GM12872 (cell line): ENCODE data around the gene PADI4.

Experiments
- TF ChIP-seq, protein P1 (sequence below): IDR thresholded peaks from 3 replicates; pipeline ENCODE4 v1.5.1; 2011; ENCODE audit warnings: low read depth, mild to moderate bottlenecking, low read length, moderate library complexity; ENCODE audit not compliant: insufficient read depth

PADI4 gene

DNA sequence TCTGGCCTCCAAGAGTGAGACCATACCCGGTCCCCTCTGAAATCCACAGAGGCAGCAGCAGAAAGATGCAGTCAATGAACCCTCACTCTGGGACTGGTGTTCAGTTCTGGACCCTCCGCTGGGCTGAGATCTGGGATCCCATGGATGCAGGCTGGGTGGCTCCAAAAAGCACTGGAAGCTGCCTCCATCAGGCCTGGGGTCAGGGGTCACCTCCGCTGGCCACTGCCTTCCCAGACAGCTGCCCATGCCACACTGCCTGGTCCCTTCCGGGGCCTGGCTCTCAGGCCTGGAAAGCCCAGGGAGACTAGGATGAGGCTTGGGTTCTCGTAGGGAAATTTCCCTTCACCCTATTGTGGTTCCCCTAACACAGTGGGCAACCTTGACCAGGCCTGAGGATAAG lies 21.4 kb upstream of the PADI4 start:
- TF ChIP-seq, protein P1, sequence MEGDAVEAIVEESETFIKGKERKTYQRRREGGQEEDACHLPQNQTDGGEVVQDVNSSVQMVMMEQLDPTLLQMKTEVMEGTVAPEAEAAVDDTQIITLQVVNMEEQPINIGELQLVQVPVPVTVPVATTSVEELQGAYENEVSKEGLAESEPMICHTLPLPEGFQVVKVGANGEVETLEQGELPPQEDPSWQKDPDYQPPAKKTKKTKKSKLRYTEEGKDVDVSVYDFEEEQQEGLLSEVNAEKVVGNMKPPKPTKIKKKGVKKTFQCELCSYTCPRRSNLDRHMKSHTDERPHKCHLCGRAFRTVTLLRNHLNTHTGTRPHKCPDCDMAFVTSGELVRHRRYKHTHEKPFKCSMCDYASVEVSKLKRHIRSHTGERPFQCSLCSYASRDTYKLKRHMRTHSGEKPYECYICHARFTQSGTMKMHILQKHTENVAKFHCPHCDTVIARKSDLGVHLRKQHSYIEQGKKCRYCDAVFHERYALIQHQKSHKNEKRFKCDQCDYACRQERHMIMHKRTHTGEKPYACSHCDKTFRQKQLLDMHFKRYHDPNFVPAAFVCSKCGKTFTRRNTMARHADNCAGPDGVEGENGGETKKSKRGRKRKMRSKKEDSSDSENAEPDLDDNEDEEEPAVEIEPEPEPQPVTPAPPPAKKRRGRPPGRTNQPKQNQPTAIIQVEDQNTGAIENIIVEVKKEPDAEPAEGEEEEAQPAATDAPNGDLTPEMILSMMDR = no peak

DNA sequence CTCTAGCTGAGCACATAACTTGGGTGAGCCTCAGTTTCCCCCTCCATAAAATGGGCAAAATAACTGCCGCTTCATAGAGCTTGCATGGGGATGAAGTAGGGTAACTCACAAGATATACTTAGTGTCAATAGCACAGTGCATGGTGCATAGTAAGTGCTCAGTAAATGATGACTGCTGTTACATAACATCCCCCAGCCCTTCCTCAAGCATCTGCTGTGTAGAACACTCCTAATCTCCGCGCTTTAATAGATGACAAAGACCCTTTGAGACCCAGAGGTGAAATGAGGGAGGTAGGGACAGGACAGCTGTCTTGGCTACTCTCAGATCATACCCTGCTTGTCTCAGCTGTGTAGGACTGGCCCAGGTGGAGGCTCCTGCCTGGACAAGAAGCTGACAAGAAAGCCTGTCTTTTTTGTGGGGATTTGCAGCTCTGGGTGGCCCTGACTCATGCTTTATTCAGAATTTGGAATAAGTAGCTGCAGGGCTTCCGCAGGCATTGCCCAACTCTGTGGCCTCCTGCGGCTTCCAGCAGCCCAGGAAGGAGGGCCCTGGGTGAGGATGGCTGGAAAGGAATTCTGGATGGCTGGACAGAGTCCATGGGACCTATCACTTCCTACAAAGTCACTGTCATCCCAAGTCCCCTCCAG lies 20.7 kb upstream of the PADI4 start:
- TF ChIP-seq, protein P1 = no peak

DNA sequence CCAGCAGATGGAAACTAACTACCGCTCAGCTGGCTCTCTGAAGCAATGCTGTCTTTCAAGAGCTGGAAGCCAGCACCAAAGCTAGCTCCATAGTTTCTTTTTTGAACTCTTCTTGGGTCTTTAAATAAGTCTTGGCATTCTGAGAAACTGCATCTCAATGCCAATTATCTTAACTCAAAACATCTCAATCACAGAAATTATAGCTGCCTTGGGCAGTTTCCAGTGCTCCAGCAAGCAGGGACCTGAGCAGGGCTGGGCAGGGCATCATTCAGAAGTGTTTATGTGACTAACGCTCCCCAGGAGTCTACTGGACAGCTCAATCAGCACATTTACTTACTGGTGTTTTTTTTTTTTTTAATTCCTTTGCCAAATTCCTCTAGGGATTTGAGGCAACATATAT lies 18.3 kb upstream of the PADI4 start:
- TF ChIP-seq, protein P1 = no peak

DNA sequence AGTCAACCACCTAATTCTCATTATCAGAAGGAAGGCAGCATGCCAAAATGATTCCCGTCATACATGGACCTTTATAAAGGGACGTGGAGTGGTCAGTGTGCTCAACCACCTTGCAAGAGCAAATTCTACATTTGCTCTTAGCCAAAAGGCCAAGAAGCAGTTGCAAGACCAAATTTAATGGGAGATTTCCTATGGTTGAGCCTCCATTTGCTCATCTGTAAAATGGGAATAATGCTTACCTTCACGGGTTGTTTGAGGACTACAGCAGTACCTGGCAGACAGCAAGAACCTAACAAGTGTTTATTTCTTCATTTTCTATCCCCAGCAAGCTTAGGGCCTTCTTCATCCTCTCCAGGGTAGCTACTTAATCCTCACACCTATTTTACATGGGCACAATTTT lies 17.4 kb upstream of the PADI4 start:
- TF ChIP-seq, protein P1 = no peak

- TF ChIP-seq, protein P1 = no peak
Measured at GRCh38 chr1:17292299-17293160, 15.5 kb upstream of the PADI4 start.

DNA sequence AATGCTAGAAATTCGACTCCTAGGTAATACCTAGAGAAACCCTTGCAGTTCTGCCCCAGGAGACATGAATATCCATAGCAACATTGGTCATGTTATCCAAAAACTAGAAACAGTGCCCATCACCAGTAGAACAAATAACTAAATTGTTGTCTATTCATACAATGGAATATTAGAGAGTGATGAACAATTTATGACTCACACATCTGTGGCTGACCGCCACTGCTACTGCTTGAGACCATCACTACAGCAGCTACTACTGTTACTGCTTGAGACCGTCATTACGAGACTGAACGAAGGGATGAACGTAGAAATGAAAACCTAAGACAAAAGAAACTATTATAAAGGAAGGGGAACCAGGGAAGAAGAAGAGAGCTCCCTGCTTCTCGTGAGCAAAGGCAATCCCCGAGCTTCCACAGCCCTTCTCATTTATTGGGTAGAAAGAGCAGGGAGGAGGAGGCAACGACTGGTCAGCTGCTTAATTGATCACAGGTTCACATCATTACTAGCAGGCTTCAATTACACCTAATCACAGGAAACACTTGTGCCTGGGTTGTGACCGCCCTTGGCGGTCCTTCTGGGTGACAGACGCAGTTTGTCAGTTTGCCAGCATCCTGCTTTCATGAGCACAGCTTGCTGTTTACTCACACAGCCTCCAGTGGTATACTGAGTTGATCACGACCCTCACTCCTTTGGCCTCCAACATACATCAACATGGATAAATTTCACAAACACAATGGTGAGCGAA lies 14.1 kb upstream of the PADI4 start:
- TF ChIP-seq, protein P1 = no peak

DNA sequence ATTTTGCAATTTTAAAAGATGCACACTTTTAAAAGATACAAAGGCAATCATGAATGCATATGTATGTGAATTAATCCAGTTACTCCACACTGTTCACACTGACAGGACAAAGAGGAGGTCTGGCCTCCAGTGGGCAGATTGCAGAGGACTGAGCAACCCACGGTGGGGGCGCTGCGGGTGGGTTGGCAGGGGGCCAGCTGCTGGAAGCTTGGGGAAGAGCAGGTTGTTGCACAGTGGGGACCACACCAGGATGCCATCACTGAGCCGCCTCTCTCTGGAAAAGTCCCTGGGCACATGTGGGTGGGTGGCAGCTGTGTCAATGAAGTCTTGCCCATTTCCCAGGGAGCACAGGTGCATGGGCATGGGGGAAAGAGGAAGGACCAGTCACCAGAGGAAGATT lies 12.7 kb upstream of the PADI4 start:
- TF ChIP-seq, protein P1 = no peak
